HepG2 (cell line): Measurements from ENCODE around the gene UBR3. TPM values are rescaled to one million over a fixed set of nuclear protein-coding genes. Genes with fewer than 3 reads are reported as not detected.

Source experiments
- ATAC-seq: fragments of 200-7000 bp; cut with Tn5 transposase; 3 replicates; pipeline ENCODE4 v1.9.1; 2020; ENCODE audit warnings: mild to moderate bottlenecking, moderate library complexity
- BruUV-seq: library from RNA; stranded (reverse); fragments of 400-500 nt; replicated peaks from 2 replicates; lab custom pipeline; 2021; lab: Mats Ljungman, UMichigan
- CTCF ChIA-PET: fragments of 300-600 bp; formaldehyde crosslinking; extraction: SDS; loops from one replicate; lab custom pipeline; 2021; ENCODE audit warnings: low total read pairs, inconsistent platforms, low intra/inter-chr PET ratio; lab: Yijun Ruan, JAX
- POLR2A ChIA-PET: fragments of 350-600 bp; sonication (Branson Sonifier 250); formaldehyde crosslinking; loops from one replicate; lab custom pipeline; 2020; ENCODE audit warnings: antibody characterized with exemption, inconsistent platforms; lab: Yijun Ruan, JAX
- DNase-seq: peaks from one replicate; pipeline ENCODE4 v3.0.0-alpha.2; 2015; ENCODE audit warnings: low spot score
- FAIRE-seq: peaks from 3 replicates; lab custom pipeline; 2011; peaks lifted over from hg19 to GRCh38; lab: Jason Lieb, UNC
- H2AFZ ChIP-seq: one replicate; pipeline ENCODE4 v1.6.1; 2011; ENCODE audit warnings: low read length, inconsistent platforms
- H3K27ac ChIP-seq: fragments of 300-600 bp; 3 replicates; pipeline ENCODE4 v1.8.0; 2011; ENCODE audit warnings: mixed run types, mild to moderate bottlenecking, mixed read lengths, low read length, inconsistent platforms; ENCODE audit not compliant: insufficient read depth; ENCODE audit errors: extremely low read length
- H3K27me3 ChIP-seq, 2 experiments: fragments of 200-600 bp in 1 of 2; 2 replicates in 1 of 2; 3 replicates in 1 of 2; pipeline versions ENCODE4 v1.6.0 to v1.8.0; 2011; ENCODE audit warnings: low read length in 2 of 2, mild to moderate bottlenecking in 2 of 2, moderate library complexity in 2 of 2, inconsistent platforms in 1 of 2; ENCODE audit not compliant: insufficient read depth in 2 of 2, control insufficient read depth in 1 of 2
- H3K36me3 ChIP-seq, 2 experiments: fragments of 200-600 bp in 1 of 2; replicated peaks in 1 of 2; 2 replicates in 1 of 2; 3 replicates in 1 of 2; pipeline versions ENCODE4 v1.5.1 to v1.8.0; 2011; ENCODE audit warnings: low read length in 2 of 2, inconsistent platforms in 1 of 2; ENCODE audit not compliant: insufficient read depth in 2 of 2, control insufficient read depth in 1 of 2
- H3K4me1 ChIP-seq: 2 replicates; pipeline ENCODE4 v1.5.1; 2012; ENCODE audit warnings: low read length, inconsistent platforms; ENCODE audit not compliant: insufficient read depth
- H3K4me2 ChIP-seq: 2 replicates; pipeline ENCODE4 v1.6.0; 2011; ENCODE audit warnings: low read depth, low read length, inconsistent platforms
- H3K4me3 ChIP-seq, 3 experiments: fragments of 200-600 bp in 1 of 3; sonication (generic), shearing (Covaris generic) in 1 of 3; replicated peaks in 1 of 3; 2 replicates each; pipeline ENCODE4 v1.5.1; 2011 to 2016; ENCODE audit warnings: low read length in 3 of 3, inconsistent platforms in 2 of 3, low read depth in 2 of 3, mild to moderate bottlenecking in 2 of 3, control low read depth in 1 of 3, mixed read lengths in 1 of 3; ENCODE audit not compliant: insufficient read depth in 1 of 3
- H3K79me2 ChIP-seq: one replicate; pipeline ENCODE4 v1.6.1; 2011; ENCODE audit warnings: low read length, inconsistent platforms; ENCODE audit not compliant: insufficient read depth
- H3K9ac ChIP-seq: 2 replicates; pipeline ENCODE4 v1.6.0; 2011; ENCODE audit warnings: mild to moderate bottlenecking, low read depth, low read length, inconsistent platforms; ENCODE audit not compliant: insufficient read depth
- H3K9me3 ChIP-seq: 2 replicates; pipeline ENCODE4 v1.5.1; 2012; ENCODE audit warnings: mild to moderate bottlenecking, low read length
- H4K20me1 ChIP-seq: 2 replicates; pipeline ENCODE4 v1.6.0; 2011; ENCODE audit warnings: inconsistent platforms, mild to moderate bottlenecking, low read length, moderate library complexity; ENCODE audit not compliant: insufficient read depth
- CHD2 ChIP-seq: IDR thresholded peaks from 2 replicates; pipeline ENCODE4 v1.6.1; 2011; ENCODE audit warnings: low read depth, low read length, improper control_type of control experiment
- EEA1 ChIP-seq: sonication (generic); formaldehyde crosslinking; IDR thresholded peaks from 2 replicates; pipeline ENCODE4 v1.5.1; 2020; ENCODE audit warnings: mild to moderate bottlenecking, missing genetic modification reagents, borderline replicate concordance
- FOXA3 ChIP-seq: IDR thresholded peaks from 2 replicates; pipeline ENCODE4 v1.6.1; 2016; ENCODE audit warnings: missing genetic modification reagents, missing compliant biosample characterization
- NCOA5 ChIP-seq: sonication (generic); formaldehyde crosslinking; IDR thresholded peaks from 2 replicates; pipeline ENCODE4 v1.4.0; 2020; ENCODE audit warnings: missing genetic modification reagents
- ZNF256 ChIP-seq: sonication (generic); formaldehyde crosslinking; conservative IDR thresholded peaks from 2 replicates; pipeline ENCODE4 v1.4.0; 2020; ENCODE audit warnings: missing genetic modification reagents
- ZNF280B ChIP-seq: sonication (generic); formaldehyde crosslinking; IDR thresholded peaks from 2 replicates; pipeline ENCODE4 v1.5.0; 2020; ENCODE audit warnings: missing genetic modification reagents, mild to moderate bottlenecking, borderline replicate concordance
- WGBS: methylation state at CpG from one replicate; pipeline ENCODE4 v1.1.6; 2017; ENCODE audit warnings: low lambda C conversion rate; 5-methylcytosine and 5-hydroxymethylcytosine counted together
- in situ Hi-C: cut with HindIII; loops from 2 replicates; pipeline ENCODE4 v1.10.0; 2017; ENCODE audit warnings: low pct_unique_long_range_greater_than_20kb; ENCODE audit not compliant: extremely low pct_ligation_motif_present
- intact Hi-C: fragments of 100-400 bp; cut with micrococcal nuclease; formaldehyde crosslinking; loops from one replicate; pipeline ENCODE4 v1.10.0; 2022; ENCODE audit not compliant: unreplicated experiment
- polyA plus RNA-seq, 8 experiments: library from polyadenylated mRNA; depleted of rRNA in 3 of 8; stranded (reverse) in 7 of 8; unstranded in 1 of 8; fragments of >200 nt; fragmentation: Illumina TruSeq in 4 of 8; extraction: Trizol in 4 of 8; gene quantifications; 2 replicates each; pipeline versions ENCODE4 v1.2.1 to v1.2.3, GENCODE V29; 2011 to 2016; ENCODE audit warnings: low read depth in 4 of 8, missing spikeins in 1 of 8, mixed read lengths in 1 of 8; ENCODE audit not compliant: insufficient read depth in 1 of 8
- total RNA-seq, 5 experiments: library from RNA; depleted of rRNA; stranded (reverse); fragments of >200 nt; fragmentation: Illumina TruSeq; extraction: Trizol; gene quantifications; 2 replicates each; pipeline ENCODE4 v1.2.3, GENCODE V29; 2016; ENCODE audit warnings: low read depth in 1 of 5
- TF ChIP-seq, protein P1 (sequence below): sonication (generic); formaldehyde crosslinking; IDR thresholded peaks from 2 replicates; pipeline ENCODE4 v1.5.0; 2020; ENCODE audit warnings: mild to moderate bottlenecking, missing genetic modification reagents

UBR3 gene
- total and polyA plus RNA-seq, 2 of the 13 experiments (the other 11 are each of a cell fraction or from before 2014, with no cell fraction given), result 15.1 to 28.0 TPM

DNA sequence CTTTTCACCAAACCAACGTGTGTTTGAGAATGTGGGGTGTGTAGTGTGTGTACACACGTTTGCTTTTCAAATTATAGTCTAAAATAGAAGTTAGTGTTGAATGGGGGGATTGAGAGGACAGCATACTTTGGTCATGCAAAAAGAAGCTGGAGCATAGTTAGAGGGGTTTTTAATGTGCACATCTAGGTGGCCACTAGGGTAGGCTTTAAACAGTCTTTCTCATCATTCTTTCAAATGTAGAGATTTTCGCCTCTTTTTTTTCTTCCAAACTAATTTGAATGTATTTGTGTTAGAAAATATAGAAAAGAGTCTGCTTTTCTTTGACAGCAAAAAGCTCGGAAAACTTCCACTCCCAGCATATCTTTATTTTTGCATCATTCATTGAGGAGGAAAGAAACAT, 185.5 kb downstream of the UBR3 start:
- CTCF ChIA-PET, result no interaction called here
- no TSS peak for BruUV-seq
- intact Hi-C loops, result no loop called here
- DNase-seq (no peak), ATAC-seq (peak; percentile 78), FAIRE-seq (no peak)
- no peaks in the 10 kb centered on the region for H4K20me1 ChIP-seq
- no peak overlapping the region for H3K4me3 ChIP-seq
- no peak for TF ChIP-seq EEA1 (CRISPR knock-in tag)
- TF ChIP-seq, protein P1, sequence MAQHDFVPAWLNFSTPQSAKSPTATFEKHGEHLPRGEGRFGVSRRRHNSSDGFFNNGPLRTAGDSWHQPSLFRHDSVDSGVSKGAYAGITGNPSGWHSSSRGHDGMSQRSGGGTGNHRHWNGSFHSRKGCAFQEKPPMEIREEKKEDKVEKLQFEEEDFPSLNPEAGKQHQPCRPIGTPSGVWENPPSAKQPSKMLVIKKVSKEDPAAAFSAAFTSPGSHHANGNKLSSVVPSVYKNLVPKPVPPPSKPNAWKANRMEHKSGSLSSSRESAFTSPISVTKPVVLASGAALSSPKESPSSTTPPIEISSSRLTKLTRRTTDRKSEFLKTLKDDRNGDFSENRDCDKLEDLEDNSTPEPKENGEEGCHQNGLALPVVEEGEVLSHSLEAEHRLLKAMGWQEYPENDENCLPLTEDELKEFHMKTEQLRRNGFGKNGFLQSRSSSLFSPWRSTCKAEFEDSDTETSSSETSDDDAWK (CRISPR knock-in tag), result no peak
- no peak for TF ChIP-seq ZNF256
- no peak for TF ChIP-seq FOXA3
- TF ChIP-seq NCOA5, result no peak
- TF ChIP-seq ZNF280B (CRISPR knock-in tag), result no peak
- TF ChIP-seq CHD2, result no peak
- no peak overlapping the region for H3K4me2 ChIP-seq
- no peak overlapping the region for H3K9ac ChIP-seq
- H3K36me3 ChIP-seq, result peaks cover 2 to 6% of the 10 kb centered on the region in 2 experiments; a peak in 4 of 5 replicates
- no peak overlapping the region for H2AFZ ChIP-seq
- in situ Hi-C loops, result no loop called here
- H3K9me3 ChIP-seq, result no peaks in the 10 kb centered on the region
- no peak overlapping the region for H3K27ac ChIP-seq
- no peaks in the 10 kb centered on the region for H3K79me2 ChIP-seq
- no peaks in the 10 kb centered on the region for H3K4me1 ChIP-seq
- WGBS, result 69% methylated on average over 4 of the region's 4 CpGs
- POLR2A ChIA-PET, result no interaction called here
- no peaks in the 10 kb centered on the region for H3K27me3 ChIP-seq
